ENCODE data around the gene PALLD.

GRCh38 chr4:168837922-168838321, 341.1 kb downstream of the PALLD start:
- TF ChIP-seq ZNF248 (tag by site-specific recombination; IDR thresholded peaks at IDR 0.05) (no peak), CTCF (tag by site-specific recombination; IDR thresholded peaks at IDR 0.05) (no peak), ZNF175 (tag by site-specific recombination; IDR thresholded peaks at IDR 0.05) (no peak), PATZ1 (tag by site-specific recombination; IDR thresholded peaks at IDR 0.05) (no peak), ZBTB26 (tag by site-specific recombination; optimal IDR thresholded peaks at IDR 0.05) (no peak), ZNF514 (tag by site-specific recombination; IDR thresholded peaks at IDR 0.05) (no peak), SETDB1 (IDR thresholded peaks at IDR 0.05; ENCODE audit: insufficient read length, low read length) (no peak), ZNF830 (tag by site-specific recombination; IDR thresholded peaks at IDR 0.05; ENCODE audit: low read depth) (no peak), YY1 (tag by site-specific recombination; IDR thresholded peaks at IDR 0.05) (no peak), ZNF362 (tag by site-specific recombination; IDR thresholded peaks at IDR 0.05) (no peak), ZNF433 (tag by site-specific recombination; IDR thresholded peaks at IDR 0.05; ENCODE audit: low read depth) (no peak)

All from HEK293 (cell line).